SKM-1 (cell line): ENCODE measurements around the gene KCNMB1.
"Not testable (repeated sequence)": the region's sequence is repeated elsewhere in the genome, so short reads cannot be mapped to it uniquely, and the experiment has no call there.

Experiments
- DNase-seq: peaks from one replicate; lab custom pipeline; 2025; ENCODE audit not compliant: unreplicated experiment; lab: John Stamatoyannopoulos, UW

KCNMB1 gene

GRCh38 chr5:170378740-170379139, 10.4 kb downstream of the KCNMB1 start:
- DNase-seq, result no peak

GRCh38 chr5:170377027-170377426, 12.1 kb downstream of the KCNMB1 start:
- no peak for DNase-seq

- DNase-seq, result not testable (repeated sequence)
Measured at GRCh38 chr5:170376526-170376925, 12.6 kb downstream of the KCNMB1 start.

- DNase-seq, result no peak
Measured at GRCh38 chr5:170375283-170375682, 13.9 kb downstream of the KCNMB1 start.

GRCh38 chr5:170372971-170373370, 16.2 kb downstream of the KCNMB1 start:
- no peak for DNase-seq

GRCh38 chr5:170368586-170368985, 20.6 kb downstream of the KCNMB1 start:
- DNase-seq, result no peak

GRCh38 chr5:170366276-170366675, 22.9 kb downstream of the KCNMB1 start:
- no peak for DNase-seq

GRCh38 chr5:170365831-170366230, 23.3 kb downstream of the KCNMB1 start:
- no peak for DNase-seq

- DNase-seq, result peak; percentile 14
Measured at GRCh38 chr5:170365011-170365410, 24.2 kb downstream of the KCNMB1 start.

- peak; percentile 80 for DNase-seq
Measured at GRCh38 chr5:170363671-170364070, 25.5 kb downstream of the KCNMB1 start.

GRCh38 chr5:170362656-170363055, 26.5 kb downstream of the KCNMB1 start:
- no peak for DNase-seq

GRCh38 chr5:170362102-170362501, 27.1 kb downstream of the KCNMB1 start:
- no peak for DNase-seq

GRCh38 chr5:170361616-170362015, 27.6 kb downstream of the KCNMB1 start:
- no peak for DNase-seq

GRCh38 chr5:170361116-170361515, 28.1 kb downstream of the KCNMB1 start:
- peak; percentile 51 for DNase-seq

GRCh38 chr5:170360709-170361108, 28.5 kb downstream of the KCNMB1 start:
- peak; percentile 78 for DNase-seq

GRCh38 chr5:170357955-170358444, 31.2 kb downstream of the KCNMB1 start:
- DNase-seq, result peak; percentile 94

GRCh38 chr5:170355601-170356098, 33.5 kb downstream of the KCNMB1 start:
- no peak for DNase-seq

- no peak for DNase-seq
Measured at GRCh38 chr5:170353961-170354360, 35.2 kb downstream of the KCNMB1 start.

GRCh38 chr5:170353011-170353761, 36.0 kb downstream of the KCNMB1 start:
- DNase-seq, result no peak

- DNase-seq, result no peak
Measured at GRCh38 chr5:170348137-170348633, 41.0 kb downstream of the KCNMB1 start.

- no peak for DNase-seq
Measured at GRCh38 chr5:170347022-170347567, 42.1 kb downstream of the KCNMB1 start.

GRCh38 chr5:170345971-170346370, 43.2 kb downstream of the KCNMB1 start:
- no peak for DNase-seq
